A549 (cell line): ENCODE data around the gene USP2.

Experiments
- CEBPB ChIP-seq, 2 experiments: fragments of >200 bp in 1 of 2; sonication (Bioruptor Twin) in 1 of 2; formaldehyde crosslinking in 1 of 2; IDR thresholded peaks; 2 replicates each; pipeline ENCODE4 v1.6.1; 2012 to 2016
- EP300 ChIP-seq, 2 experiments: fragments of >200 bp; sonication (Bioruptor Twin); formaldehyde crosslinking; IDR thresholded peaks; 2 replicates in 1 of 2; 3 replicates in 1 of 2; pipeline ENCODE4 v1.6.1; 2016 to 2017
- ESRRA ChIP-seq: fragments of 150-350 bp; IDR thresholded peaks from 2 replicates; pipeline ENCODE4 v1.6.1; 2014; ENCODE audit warnings: mild to moderate bottlenecking, low read length, borderline replicate concordance
- HDAC2 ChIP-seq: fragments of 200-600 bp; sonication (generic); IDR thresholded peaks from 2 replicates; pipeline ENCODE4 v1.6.1; 2016
- KDM1A ChIP-seq: fragments of 200-600 bp; sonication (generic); IDR thresholded peaks from 2 replicates; pipeline ENCODE4 v1.6.1; 2016; ENCODE audit warnings: low read depth, mild to moderate bottlenecking
- POLR2A ChIP-seq: IDR thresholded peaks from 2 replicates; pipeline ENCODE4 v1.6.1; 2012; ENCODE audit warnings: mild to moderate bottlenecking, low read length
- RFX5 ChIP-seq: fragments of 450-650 bp; IDR thresholded peaks from 2 replicates; pipeline ENCODE4 v1.7.1; 2014; ENCODE audit warnings: antibody characterized with exemption, mild to moderate bottlenecking, moderate library complexity
- TF ChIP-seq, protein P1 (sequence below): fragments of >200 bp; sonication (Bioruptor Twin); formaldehyde crosslinking; IDR thresholded peaks from 3 replicates; pipeline ENCODE4 v1.5.1; 2016

DNA sequence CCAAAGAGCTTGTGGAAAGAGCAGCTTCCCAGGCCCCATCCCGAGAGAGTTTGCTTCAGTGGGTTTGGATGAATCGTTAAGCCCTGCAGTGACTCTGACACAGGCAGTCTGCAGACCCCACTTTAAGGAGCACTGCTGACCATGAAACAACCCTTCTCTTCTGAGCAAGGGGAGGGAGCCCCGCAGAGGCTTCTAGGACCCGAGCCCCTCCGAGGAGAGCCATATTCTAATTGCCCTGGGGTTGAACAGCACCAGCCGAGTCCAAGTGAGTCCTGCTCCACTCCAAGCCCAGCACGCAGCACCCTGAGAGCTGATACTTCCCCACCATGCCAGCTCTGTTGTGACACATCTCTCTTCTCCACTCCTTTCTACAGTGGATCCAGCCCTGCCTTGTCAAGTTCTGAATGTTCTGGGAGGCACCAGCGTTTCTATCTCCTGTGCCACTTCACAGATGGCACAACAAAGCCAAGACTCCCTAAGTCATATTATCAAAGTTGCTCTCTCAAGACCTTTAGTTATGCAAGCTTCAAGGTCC lies 10.4 kb downstream of the USP2 start:
- TF ChIP-seq, protein P1, sequence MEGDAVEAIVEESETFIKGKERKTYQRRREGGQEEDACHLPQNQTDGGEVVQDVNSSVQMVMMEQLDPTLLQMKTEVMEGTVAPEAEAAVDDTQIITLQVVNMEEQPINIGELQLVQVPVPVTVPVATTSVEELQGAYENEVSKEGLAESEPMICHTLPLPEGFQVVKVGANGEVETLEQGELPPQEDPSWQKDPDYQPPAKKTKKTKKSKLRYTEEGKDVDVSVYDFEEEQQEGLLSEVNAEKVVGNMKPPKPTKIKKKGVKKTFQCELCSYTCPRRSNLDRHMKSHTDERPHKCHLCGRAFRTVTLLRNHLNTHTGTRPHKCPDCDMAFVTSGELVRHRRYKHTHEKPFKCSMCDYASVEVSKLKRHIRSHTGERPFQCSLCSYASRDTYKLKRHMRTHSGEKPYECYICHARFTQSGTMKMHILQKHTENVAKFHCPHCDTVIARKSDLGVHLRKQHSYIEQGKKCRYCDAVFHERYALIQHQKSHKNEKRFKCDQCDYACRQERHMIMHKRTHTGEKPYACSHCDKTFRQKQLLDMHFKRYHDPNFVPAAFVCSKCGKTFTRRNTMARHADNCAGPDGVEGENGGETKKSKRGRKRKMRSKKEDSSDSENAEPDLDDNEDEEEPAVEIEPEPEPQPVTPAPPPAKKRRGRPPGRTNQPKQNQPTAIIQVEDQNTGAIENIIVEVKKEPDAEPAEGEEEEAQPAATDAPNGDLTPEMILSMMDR, result no peak
- no peak for TF ChIP-seq RFX5
- no peak for TF ChIP-seq POLR2A
- no peak for TF ChIP-seq ESRRA
- TF ChIP-seq EP300 (IDR thresholded peaks at IDR 0.05), result no peak
- no peak for TF ChIP-seq KDM1A
- TF ChIP-seq CEBPB (IDR thresholded peaks at IDR 0.05), result no peak
- TF ChIP-seq HDAC2, result no peak
